Activated T-helper 17 cell treated with anti-CD3 and anti-CD28 coated beads, Interleukin-2, amount 50 U/mL, for 72 hours (primary cell): Measurements from ENCODE around the gene CDK5RAP3. TPM values are rescaled to one million over a fixed set of nuclear protein-coding genes. Genes with fewer than 3 reads are reported as not detected.

ENCODE experiments used
- ATAC-seq: fragments of 150-1000 bp; cut with Tn5 transposase; replicated peaks from 2 replicates; pipeline ENCODE4 v1.10.0; 2021; ENCODE audit warnings: mild to moderate bottlenecking, moderate library complexity
- H3K27ac Mint-ChIP-seq: one replicate; pipeline ENCODE4 v1.8.0; 2022; ENCODE audit warnings: mixed read lengths
- H3K27me3 Mint-ChIP-seq: one replicate; pipeline ENCODE4 v1.8.0; 2022; ENCODE audit warnings: mixed read lengths
- H3K36me3 Mint-ChIP-seq: one replicate; pipeline ENCODE4 v1.8.0; 2022; ENCODE audit warnings: low read depth, mild to moderate bottlenecking, mixed read lengths
- H3K4me1 Mint-ChIP-seq: one replicate; pipeline ENCODE4 v1.8.0; 2022; ENCODE audit warnings: mixed read lengths
- H3K4me3 Mint-ChIP-seq: one replicate; pipeline ENCODE4 v1.8.0; 2022; ENCODE audit warnings: mild to moderate bottlenecking, mixed read lengths
- H3K9me3 Mint-ChIP-seq: one replicate; pipeline ENCODE4 v1.8.0; 2022; ENCODE audit warnings: mixed read lengths
- total RNA-seq, 2 donors: library from RNA; stranded (reverse); gene quantifications; one replicate each; pipeline ENCODE4 v1.2.3, GENCODE V29; 2022

Gene CDK5RAP3
- total RNA-seq, 2 donors from 2014 or later: 139 to 216 TPM

- Mint-ChIP-seq H3K4me1 (peaks cover 26% of the 10 kb centered on the region), H3K4me3 (peak overlapping the region; percentile 73), H3K27me3 (no peaks in the 10 kb centered on the region), H3K9me3 (peaks cover 3% of the 10 kb centered on the region), H3K36me3 (peaks cover 27% of the 10 kb centered on the region), H3K27ac (peak overlapping the region; percentile 54)
- no peak for ATAC-seq
These were observed 28.8 kb upstream of the CDK5RAP3 start for GRCh38 chr17:47942096-47942510.

GRCh38 chr17:47942568-47942967 lies 28.3 kb upstream of the CDK5RAP3 start:
- no peaks in the 10 kb centered on the region for H3K27me3 Mint-ChIP-seq
- H3K4me1 Mint-ChIP-seq: peaks cover 27% of the 10 kb centered on the region
- ATAC-seq: no peak
- H3K27ac Mint-ChIP-seq: peak overlapping the region; percentile 54
- H3K9me3 Mint-ChIP-seq: peaks cover 3% of the 10 kb centered on the region
- H3K4me3 Mint-ChIP-seq: peak overlapping the region; percentile 73
- H3K36me3 Mint-ChIP-seq: peaks cover 29% of the 10 kb centered on the region

- peaks cover 46% of the 10 kb centered on the region for H3K36me3 Mint-ChIP-seq
- H3K27me3 Mint-ChIP-seq: no peaks in the 10 kb centered on the region
- H3K4me1 Mint-ChIP-seq: peaks cover 33% of the 10 kb centered on the region
- peaks cover 3% of the 10 kb centered on the region for H3K9me3 Mint-ChIP-seq
- H3K27ac Mint-ChIP-seq: peak overlapping the region; percentile 4
- peak overlapping the region; percentile 13 for H3K4me3 Mint-ChIP-seq
- no peak for ATAC-seq
These were observed 25.8 kb upstream of the CDK5RAP3 start for GRCh38 chr17:47945080-47945479.

- Mint-ChIP-seq H3K27me3 (no peaks in the 10 kb centered on the region), H3K27ac (peak overlapping the region; percentile 4), H3K4me3 (no peak overlapping the region), H3K9me3 (peaks cover 3% of the 10 kb centered on the region), H3K4me1 (peaks cover 31% of the 10 kb centered on the region), H3K36me3 (peaks cover 46% of the 10 kb centered on the region)
- no peak for ATAC-seq
These were observed 25.1 kb upstream of the CDK5RAP3 start for GRCh38 chr17:47945529-47946508.

- Mint-ChIP-seq H3K9me3 (no peaks in the 10 kb centered on the region), H3K4me1 (peaks cover 25% of the 10 kb centered on the region), H3K27me3 (no peaks in the 10 kb centered on the region), H3K4me3 (no peak overlapping the region), H3K27ac (no peak overlapping the region), H3K36me3 (peaks cover 47% of the 10 kb centered on the region)
- ATAC-seq: no peak
These were observed 24.4 kb upstream of the CDK5RAP3 start for GRCh38 chr17:47946516-47946915.

GRCh38 chr17:47946929-47947397 lies 23.9 kb upstream of the CDK5RAP3 start:
- Mint-ChIP-seq H3K4me1 (peaks cover 25% of the 10 kb centered on the region), H3K9me3 (no peaks in the 10 kb centered on the region), H3K27ac (no peak overlapping the region), H3K27me3 (no peaks in the 10 kb centered on the region), H3K36me3 (peaks cover 51% of the 10 kb centered on the region), H3K4me3 (no peak overlapping the region)
- peak; percentile 95 for ATAC-seq

GRCh38 chr17:47948706-47949196 lies 22.2 kb upstream of the CDK5RAP3 start:
- Mint-ChIP-seq H3K9me3 (no peaks in the 10 kb centered on the region), H3K27me3 (no peaks in the 10 kb centered on the region), H3K4me1 (peaks cover 21% of the 10 kb centered on the region), H3K36me3 (peaks cover 58% of the 10 kb centered on the region), H3K27ac (peak overlapping the region; percentile 70), H3K4me3 (peak overlapping the region; percentile 50)
- ATAC-seq: no peak

GRCh38 chr17:47949197-47949759 lies 21.6 kb upstream of the CDK5RAP3 start:
- Mint-ChIP-seq H3K4me3 (peak overlapping the region; percentile 50), H3K9me3 (no peaks in the 10 kb centered on the region), H3K27me3 (no peaks in the 10 kb centered on the region), H3K36me3 (peaks cover 58% of the 10 kb centered on the region), H3K27ac (peak overlapping the region; percentile 70), H3K4me1 (peaks cover 20% of the 10 kb centered on the region)
- peak; percentile 83 for ATAC-seq

GRCh38 chr17:47949946-47950345 lies 21.0 kb upstream of the CDK5RAP3 start:
- ATAC-seq: no peak
- Mint-ChIP-seq H3K4me3 (peak overlapping the region; percentile 50), H3K9me3 (no peaks in the 10 kb centered on the region), H3K36me3 (peaks cover 52% of the 10 kb centered on the region), H3K27ac (peak overlapping the region; percentile 70), H3K4me1 (peaks cover 17% of the 10 kb centered on the region), H3K27me3 (no peaks in the 10 kb centered on the region)

GRCh38 chr17:47950448-47950847 lies 20.5 kb upstream of the CDK5RAP3 start:
- Mint-ChIP-seq H3K4me1 (peaks cover 13% of the 10 kb centered on the region), H3K4me3 (no peak overlapping the region), H3K9me3 (no peaks in the 10 kb centered on the region), H3K27ac (no peak overlapping the region), H3K36me3 (peaks cover 47% of the 10 kb centered on the region), H3K27me3 (no peaks in the 10 kb centered on the region)
- ATAC-seq: no peak

- Mint-ChIP-seq H3K27ac (no peak overlapping the region), H3K36me3 (peaks cover 29% of the 10 kb centered on the region), H3K9me3 (no peaks in the 10 kb centered on the region), H3K4me1 (peaks cover 8% of the 10 kb centered on the region), H3K4me3 (no peak overlapping the region), H3K27me3 (no peaks in the 10 kb centered on the region)
- ATAC-seq: no peak
These were observed 18.5 kb upstream of the CDK5RAP3 start for GRCh38 chr17:47952171-47953021.

- peaks cover 17% of the 10 kb centered on the region for H3K36me3 Mint-ChIP-seq
- H3K27me3 Mint-ChIP-seq: no peaks in the 10 kb centered on the region
- ATAC-seq: no peak
- no peak overlapping the region for H3K27ac Mint-ChIP-seq
- peaks cover 6% of the 10 kb centered on the region for H3K4me1 Mint-ChIP-seq
- H3K4me3 Mint-ChIP-seq: no peak overlapping the region
- no peaks in the 10 kb centered on the region for H3K9me3 Mint-ChIP-seq
These were observed 17.0 kb upstream of the CDK5RAP3 start for GRCh38 chr17:47953909-47954308.

- no peak overlapping the region for H3K27ac Mint-ChIP-seq
- H3K27me3 Mint-ChIP-seq: no peaks in the 10 kb centered on the region
- H3K4me3 Mint-ChIP-seq: no peak overlapping the region
- ATAC-seq: no peak
- H3K9me3 Mint-ChIP-seq: no peaks in the 10 kb centered on the region
- no peaks in the 10 kb centered on the region for H3K4me1 Mint-ChIP-seq
- H3K36me3 Mint-ChIP-seq: peaks cover 12% of the 10 kb centered on the region
These were observed 15.1 kb upstream of the CDK5RAP3 start for GRCh38 chr17:47955497-47956461.
